IPS-18a (cell line): ENCODE data around the gene OR6K3.

Experiments
- H3K27ac ChIP-seq: one replicate; pipeline ENCODE4 v1.5.1; 2013; ENCODE audit warnings: low read length
- H3K27me3 ChIP-seq: one replicate; pipeline ENCODE4 v1.6.1; 2013; ENCODE audit warnings: mild to moderate bottlenecking, low read length; ENCODE audit not compliant: control insufficient read depth, insufficient read depth
- H3K36me3 ChIP-seq: one replicate; pipeline ENCODE4 v1.6.1; 2013; ENCODE audit warnings: low read depth, low read length; ENCODE audit not compliant: control insufficient read depth
- H3K4me1 ChIP-seq: one replicate; pipeline ENCODE4 v1.6.1; 2013; ENCODE audit warnings: low read depth, low read length; ENCODE audit not compliant: control insufficient read depth
- H3K4me3 ChIP-seq: one replicate; pipeline ENCODE4 v1.5.1; 2013; ENCODE audit warnings: low read length
- H3K9ac ChIP-seq: one replicate; pipeline ENCODE4 v1.6.1; 2013; ENCODE audit warnings: mild to moderate bottlenecking, low read length, moderate library complexity
- H3K9me3 ChIP-seq: one replicate; pipeline ENCODE4 v1.6.1; 2013; ENCODE audit warnings: low read depth, low read length; ENCODE audit not compliant: control insufficient read depth

The OR6K3 gene

GRCh38 chr1:158687037-158687436 is 33.5 kb downstream of the OR6K3 start:
- no peak overlapping the region for H3K27ac ChIP-seq
- H3K9me3 ChIP-seq = no peaks in the 10 kb centered on the region
- H3K9ac ChIP-seq = no peak overlapping the region
- H3K4me3 ChIP-seq = no peak overlapping the region
- H3K4me1 ChIP-seq = no peaks in the 10 kb centered on the region
- H3K27me3 ChIP-seq = no peaks in the 10 kb centered on the region
- H3K36me3 ChIP-seq = no peaks in the 10 kb centered on the region

DNA sequence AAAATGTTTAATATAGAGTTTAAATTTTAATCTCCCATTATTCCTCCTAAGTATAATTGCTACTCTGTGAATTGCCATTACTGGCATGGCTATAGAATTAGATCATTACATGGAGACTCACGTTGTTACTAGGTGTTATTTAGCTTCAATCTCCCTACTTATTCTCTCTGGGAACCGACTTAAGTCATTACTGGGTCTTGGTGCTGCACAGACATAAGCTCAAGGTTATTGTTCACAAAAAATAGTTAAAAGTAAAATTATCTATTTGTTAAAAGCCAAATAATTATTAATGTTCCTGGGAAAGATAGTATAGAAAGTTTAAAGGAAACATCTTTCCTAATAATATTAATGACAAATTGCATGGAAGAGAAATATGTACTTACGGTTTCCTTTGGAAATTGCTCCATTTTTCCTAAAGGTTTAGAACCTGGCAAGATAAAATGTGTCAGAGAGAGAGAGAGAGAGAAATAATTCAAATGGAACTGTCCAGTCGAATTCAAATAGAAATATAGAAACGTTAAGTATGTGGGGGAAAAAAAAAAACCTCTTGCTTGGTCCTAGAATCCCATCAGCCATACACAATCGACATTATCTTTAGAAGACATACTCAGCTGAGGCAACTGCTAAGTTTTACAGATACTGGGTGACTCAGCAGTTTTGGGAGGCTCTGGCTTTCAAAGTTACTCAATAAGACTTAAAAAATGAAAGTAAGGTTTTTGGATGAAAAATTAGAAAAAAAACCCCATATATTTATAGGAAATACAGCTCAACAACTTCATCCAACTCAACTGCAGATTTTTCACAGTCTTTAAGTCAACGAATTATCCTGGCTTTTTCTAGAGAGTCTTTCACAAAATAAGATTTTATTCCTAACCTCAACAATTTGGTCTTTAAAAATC is 34.2 kb downstream of the OR6K3 start, which contains the start of gene SPTA1:
TSS of gene SPTA1 (minus strand) at position 605 of the 899 bp plus-strand sequence. CDS start at position 407, 198 bp downstream.
- H3K4me1 ChIP-seq = no peaks in the 10 kb centered on the region
- no peaks in the 10 kb centered on the region for H3K36me3 ChIP-seq
- no peaks in the 10 kb centered on the region for H3K9me3 ChIP-seq
- H3K9ac ChIP-seq = no peak within 1 kb of the TSS
- H3K27ac ChIP-seq = no peak within 1 kb of the TSS
- H3K27me3 ChIP-seq = no peaks in the 10 kb centered on the region
- H3K4me3 ChIP-seq = no peak within 1 kb of the TSS

DNA sequence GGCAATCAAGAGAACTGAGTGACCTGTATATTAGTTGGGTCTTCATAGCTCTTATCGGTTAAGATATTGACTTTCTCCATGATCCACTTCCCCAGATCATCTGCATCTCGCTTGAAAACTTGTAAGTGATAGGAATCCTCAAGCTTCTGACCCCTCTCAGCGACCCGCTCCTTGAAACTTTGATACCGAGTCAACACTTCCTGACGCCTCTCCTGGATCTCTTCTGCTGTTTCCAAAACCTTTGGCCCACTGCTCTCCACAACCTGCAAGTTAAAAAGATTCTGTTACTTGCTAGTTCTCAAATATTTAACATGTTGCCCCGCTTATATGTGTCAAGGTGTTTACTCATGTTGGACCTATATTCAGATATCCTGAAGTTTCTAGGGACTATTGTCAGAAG is 35.4 kb downstream of the OR6K3 start:
- no peaks in the 10 kb centered on the region for H3K4me1 ChIP-seq
- no peak overlapping the region for H3K9ac ChIP-seq
- H3K27ac ChIP-seq = no peak overlapping the region
- no peaks in the 10 kb centered on the region for H3K36me3 ChIP-seq
- no peaks in the 10 kb centered on the region for H3K9me3 ChIP-seq
- no peak overlapping the region for H3K4me3 ChIP-seq
- H3K27me3 ChIP-seq = no peaks in the 10 kb centered on the region

DNA sequence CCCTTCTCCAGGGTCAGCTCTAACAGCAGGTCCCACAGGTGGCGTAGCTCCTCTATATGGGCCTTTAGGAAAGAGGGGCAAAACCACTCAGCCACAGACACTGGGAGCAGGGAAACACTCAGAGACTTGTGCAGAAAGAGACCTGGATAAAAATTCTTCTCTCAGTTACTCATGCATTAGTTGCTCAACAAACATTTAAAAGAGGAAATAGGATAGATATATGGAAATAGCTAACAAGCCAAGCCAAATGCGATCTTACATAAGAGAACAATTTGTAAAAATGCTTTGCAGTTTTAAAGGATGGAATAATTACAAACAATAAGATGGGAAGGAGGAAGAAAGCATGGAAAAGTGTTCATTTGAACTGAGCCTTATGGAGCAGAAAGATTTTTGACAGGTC is 38.9 kb downstream of the OR6K3 start:
- Histone ChIP-seq H3K9ac (no peak overlapping the region), H3K9me3 (no peaks in the 10 kb centered on the region), H3K4me1 (no peaks in the 10 kb centered on the region), H3K36me3 (no peaks in the 10 kb centered on the region), H3K27ac (no peak overlapping the region), H3K27me3 (no peaks in the 10 kb centered on the region), H3K4me3 (no peak overlapping the region)

GRCh38 chr1:158679289-158679688 is 41.2 kb downstream of the OR6K3 start:
- Histone ChIP-seq H3K36me3 (no peaks in the 10 kb centered on the region), H3K4me3 (no peak overlapping the region), H3K4me1 (no peaks in the 10 kb centered on the region), H3K27me3 (no peaks in the 10 kb centered on the region), H3K27ac (no peak overlapping the region), H3K9me3 (no peaks in the 10 kb centered on the region), H3K9ac (no peak overlapping the region)

GRCh38 chr1:158675563-158676323 is 44.8 kb downstream of the OR6K3 start:
- no peaks in the 10 kb centered on the region for H3K27me3 ChIP-seq
- no peak overlapping the region for H3K27ac ChIP-seq
- H3K4me3 ChIP-seq = no peak overlapping the region
- no peaks in the 10 kb centered on the region for H3K9me3 ChIP-seq
- no peaks in the 10 kb centered on the region for H3K4me1 ChIP-seq
- no peak overlapping the region for H3K9ac ChIP-seq
- no peaks in the 10 kb centered on the region for H3K36me3 ChIP-seq

DNA sequence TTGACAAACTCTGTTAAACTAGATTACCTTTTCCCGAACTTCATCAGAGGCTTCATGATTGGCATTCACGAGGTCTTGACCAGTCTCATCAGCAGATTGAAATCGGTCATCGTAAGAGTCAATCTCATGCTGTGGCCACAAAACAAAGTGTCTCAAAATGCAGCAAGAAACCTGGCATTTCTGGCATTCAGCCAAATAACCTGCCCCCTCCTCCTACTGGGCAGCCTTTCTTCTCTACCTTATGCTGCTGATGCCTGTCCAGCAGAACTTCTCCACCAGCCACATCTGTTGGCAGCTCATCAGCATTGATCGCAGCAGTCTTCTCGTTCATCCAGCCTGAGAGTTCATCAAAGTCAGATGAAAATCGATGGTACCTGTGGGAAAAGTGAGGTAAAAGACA is 46.2 kb downstream of the OR6K3 start:
- Histone ChIP-seq H3K27me3 (no peaks in the 10 kb centered on the region), H3K36me3 (no peaks in the 10 kb centered on the region), H3K4me1 (no peaks in the 10 kb centered on the region), H3K4me3 (no peak overlapping the region), H3K27ac (no peak overlapping the region), H3K9me3 (no peaks in the 10 kb centered on the region), H3K9ac (no peak overlapping the region)
